Measurements from ENCODE around the gene ZBTB7C. TPM values are rescaled to one million over a fixed set of nuclear protein-coding genes. Genes with fewer than 3 reads are reported as not detected.
A peak's percentile ranks its signal among the peaks of the same experiment; 100 is the strongest.

Gene ZBTB7C
- total RNA-seq, 1 donor from 2014 or later, result 0.15 TPM

DNA sequence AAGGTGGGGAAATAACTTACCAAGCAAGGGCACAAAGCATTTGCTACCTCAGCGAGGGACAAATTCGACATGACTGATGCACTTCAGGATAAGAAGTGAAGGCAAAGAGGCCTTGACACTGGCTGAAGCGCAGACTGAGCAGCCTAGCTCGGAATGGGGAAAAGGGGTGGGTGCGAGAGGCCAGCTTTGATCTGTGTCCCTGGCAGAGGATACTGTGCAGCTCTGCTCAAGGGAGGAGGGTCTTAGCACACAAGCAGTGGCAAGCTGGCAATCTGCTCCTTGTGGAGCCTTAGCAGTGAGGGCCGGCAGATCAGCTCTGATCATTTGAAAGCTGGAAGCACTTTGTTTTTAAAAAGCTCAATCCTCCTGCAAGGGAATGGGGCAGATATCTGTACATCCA, 222.3 kb downstream of the ZBTB7C start:
- Histone ChIP-seq H3K27me3 (no peaks in the 10 kb centered on the region), H2AFZ (replicated peaks) (no peak overlapping the region), H3K4me2 (no peak overlapping the region), H3F3A (ENCODE audit: low read depth) (no peaks in the 10 kb centered on the region), H3K4me3 (no peak overlapping the region), H3K27ac (no peak overlapping the region), H3K9me3 (ENCODE audit: low read depth) (no peaks in the 10 kb centered on the region), H3K4me1 (peaks cover 20% of the 10 kb centered on the region), H3K9ac (no peak overlapping the region), H3K36me3 (no peaks in the 10 kb centered on the region), H4K20me1 (ENCODE audit: low read depth) (no peaks in the 10 kb centered on the region), H3K79me2 (ENCODE audit: low read depth) (no peaks in the 10 kb centered on the region)
- H3K9me3 Mint-ChIP-seq, result no peaks in the 10 kb centered on the region
- peak overlapping the region; percentile 51 for H3K27ac Mint-ChIP-seq
- no peaks in the 10 kb centered on the region for H3K36me3 Mint-ChIP-seq
- H3K27me3 Mint-ChIP-seq (ENCODE audit: insufficient read depth, low read depth), result peaks cover 12% of the 10 kb centered on the region
- peaks cover 46% of the 10 kb centered on the region for H3K4me1 Mint-ChIP-seq
- DNase-seq (ENCODE audit: low spot score), result no peak
- TF ChIP-seq, protein P1, sequence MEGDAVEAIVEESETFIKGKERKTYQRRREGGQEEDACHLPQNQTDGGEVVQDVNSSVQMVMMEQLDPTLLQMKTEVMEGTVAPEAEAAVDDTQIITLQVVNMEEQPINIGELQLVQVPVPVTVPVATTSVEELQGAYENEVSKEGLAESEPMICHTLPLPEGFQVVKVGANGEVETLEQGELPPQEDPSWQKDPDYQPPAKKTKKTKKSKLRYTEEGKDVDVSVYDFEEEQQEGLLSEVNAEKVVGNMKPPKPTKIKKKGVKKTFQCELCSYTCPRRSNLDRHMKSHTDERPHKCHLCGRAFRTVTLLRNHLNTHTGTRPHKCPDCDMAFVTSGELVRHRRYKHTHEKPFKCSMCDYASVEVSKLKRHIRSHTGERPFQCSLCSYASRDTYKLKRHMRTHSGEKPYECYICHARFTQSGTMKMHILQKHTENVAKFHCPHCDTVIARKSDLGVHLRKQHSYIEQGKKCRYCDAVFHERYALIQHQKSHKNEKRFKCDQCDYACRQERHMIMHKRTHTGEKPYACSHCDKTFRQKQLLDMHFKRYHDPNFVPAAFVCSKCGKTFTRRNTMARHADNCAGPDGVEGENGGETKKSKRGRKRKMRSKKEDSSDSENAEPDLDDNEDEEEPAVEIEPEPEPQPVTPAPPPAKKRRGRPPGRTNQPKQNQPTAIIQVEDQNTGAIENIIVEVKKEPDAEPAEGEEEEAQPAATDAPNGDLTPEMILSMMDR (IDR thresholded peaks at IDR 0.05), result no peak
- TF ChIP-seq EZH2phosphoT487 (IDR thresholded peaks at IDR 0.05), result no peak
- TF ChIP-seq EZH2 (IDR thresholded peaks at IDR 0.05), result no peak
- no peak overlapping the region for H3K4me3 Mint-ChIP-seq

DNA sequence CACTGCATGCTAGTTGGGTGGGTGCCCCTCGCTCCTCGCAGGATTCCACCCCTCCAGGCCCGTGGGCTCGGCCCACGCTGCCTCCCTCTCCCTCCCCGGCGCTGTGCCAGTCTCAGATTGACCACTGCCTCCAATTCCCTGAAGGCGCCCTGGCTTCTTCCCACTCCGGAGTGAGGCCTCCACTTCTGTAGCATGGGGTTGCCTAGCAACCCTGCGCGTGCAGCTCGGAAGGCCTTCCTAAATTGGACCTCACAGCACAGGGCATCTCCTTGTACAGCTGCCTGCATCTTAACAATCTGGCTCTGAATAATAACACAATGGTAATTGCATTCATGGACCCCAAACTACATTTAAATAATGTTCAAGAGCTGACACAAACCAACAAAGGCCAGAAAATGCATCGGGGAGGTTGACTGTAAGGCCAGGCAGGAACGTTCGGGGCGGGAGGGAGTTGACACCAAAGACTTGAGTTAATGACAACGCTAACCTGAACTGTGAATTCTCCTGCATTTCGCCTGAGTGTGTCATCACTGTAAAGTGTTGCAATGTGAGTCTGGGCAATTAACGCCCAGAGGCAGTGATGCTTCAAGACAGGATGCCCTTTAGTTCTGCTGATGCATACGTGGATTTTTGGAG, 222.9 kb downstream of the ZBTB7C start:
- H3K4me1 Mint-ChIP-seq, result peaks cover 44% of the 10 kb centered on the region
- H3K27me3 ChIP-seq, result no peaks in the 10 kb centered on the region
- no peaks in the 10 kb centered on the region for H3K9me3 ChIP-seq (ENCODE audit: low read depth)
- peak overlapping the region; percentile 39 for H3K4me3 Mint-ChIP-seq
- peak; percentile 73 for DNase-seq (ENCODE audit: low spot score)
- H3K4me2 ChIP-seq, result peak overlapping the region; percentile 40
- H3K9ac ChIP-seq, result no peak overlapping the region
- H3K9me3 Mint-ChIP-seq, result no peaks in the 10 kb centered on the region
- H3F3A ChIP-seq (ENCODE audit: low read depth), result no peaks in the 10 kb centered on the region
- H3K4me3 ChIP-seq, result no peak overlapping the region
- TF ChIP-seq, protein P1 (IDR thresholded peaks at IDR 0.05), result no peak
- no peak for TF ChIP-seq EZH2phosphoT487 (IDR thresholded peaks at IDR 0.05)
- H4K20me1 ChIP-seq (ENCODE audit: low read depth), result no peaks in the 10 kb centered on the region
- no peaks in the 10 kb centered on the region for H3K79me2 ChIP-seq (ENCODE audit: low read depth)
- H3K36me3 Mint-ChIP-seq, result no peaks in the 10 kb centered on the region
- peak overlapping the region; percentile 51 for H3K27ac Mint-ChIP-seq
- peaks cover 14% of the 10 kb centered on the region for H3K27me3 Mint-ChIP-seq (ENCODE audit: insufficient read depth, low read depth)
- H2AFZ ChIP-seq (replicated peaks), result peak overlapping the region; percentile 63
- peaks cover 16% of the 10 kb centered on the region for H3K4me1 ChIP-seq
- H3K36me3 ChIP-seq, result no peaks in the 10 kb centered on the region
- H3K27ac ChIP-seq, result no peak overlapping the region

GRCh38 chr18:48184118-48184517, 225.1 kb downstream of the ZBTB7C start:
- TF ChIP-seq EZH2phosphoT487 (IDR thresholded peaks at IDR 0.05) (no peak), EZH2 (IDR thresholded peaks at IDR 0.05) (no peak)
- TF ChIP-seq, protein P1 (IDR thresholded peaks at IDR 0.05), result no peak
- Histone ChIP-seq H3K9ac (no peak overlapping the region), H2AFZ (replicated peaks) (no peak overlapping the region), H3F3A (ENCODE audit: low read depth) (no peaks in the 10 kb centered on the region), H4K20me1 (ENCODE audit: low read depth) (no peaks in the 10 kb centered on the region), H3K27ac (no peak overlapping the region), H3K4me2 (no peak overlapping the region), H3K9me3 (ENCODE audit: low read depth) (no peaks in the 10 kb centered on the region), H3K36me3 (no peaks in the 10 kb centered on the region), H3K4me3 (no peak overlapping the region), H3K4me1 (peaks cover 16% of the 10 kb centered on the region), H3K27me3 (no peaks in the 10 kb centered on the region), H3K79me2 (ENCODE audit: low read depth) (no peaks in the 10 kb centered on the region)
- H3K36me3 Mint-ChIP-seq, result no peaks in the 10 kb centered on the region
- no peak overlapping the region for H3K27ac Mint-ChIP-seq
- peaks cover 17% of the 10 kb centered on the region for H3K27me3 Mint-ChIP-seq (ENCODE audit: insufficient read depth, low read depth)
- no peak for DNase-seq (ENCODE audit: low spot score)
- H3K4me3 Mint-ChIP-seq, result no peak overlapping the region
- H3K9me3 Mint-ChIP-seq, result no peaks in the 10 kb centered on the region
- peaks cover 41% of the 10 kb centered on the region for H3K4me1 Mint-ChIP-seq
